NCI-H2107 treated with DMSO at 0.1 percent for 48 hours (cell line): ENCODE results near the gene PEMT.

Experiments used
- DNase-seq: peaks from one replicate; lab custom pipeline; 2025; ENCODE audit not compliant: unreplicated experiment; lab: John Stamatoyannopoulos, UW

The PEMT gene

DNA sequence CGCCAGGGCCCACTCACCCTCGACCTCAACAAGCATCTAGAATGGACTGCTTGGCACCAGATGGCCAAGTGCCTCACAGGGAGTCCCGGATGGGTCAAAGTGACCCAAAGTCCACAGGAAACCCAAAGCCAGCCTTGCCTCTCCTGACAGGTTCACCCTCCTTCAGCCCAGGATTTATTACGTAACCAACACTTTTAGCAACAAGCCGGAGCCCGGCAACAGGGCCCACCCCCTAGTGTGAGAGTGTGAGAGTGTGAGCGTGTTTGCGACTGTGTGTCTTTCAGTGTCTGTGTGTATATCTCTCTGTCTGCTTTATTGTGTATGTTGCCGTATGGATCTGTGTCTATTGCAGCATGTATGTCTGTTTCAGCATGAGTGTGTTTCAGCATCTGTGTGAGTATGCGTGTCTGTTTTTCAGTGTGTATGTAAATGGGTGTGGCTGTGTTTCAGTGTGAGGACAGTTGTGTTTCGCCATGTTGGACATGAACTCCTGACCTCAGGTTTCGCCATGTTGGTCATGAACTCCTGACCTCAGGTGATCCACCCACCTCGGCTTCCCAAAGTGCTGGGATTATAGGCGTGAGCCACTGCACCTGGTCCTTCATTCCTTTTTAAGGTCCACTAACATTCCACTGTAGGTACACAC is 13.7 kb upstream of the PEMT start:
- DNase-seq, result no peak

- no peak for DNase-seq
These were observed 12.4 kb upstream of the PEMT start for GRCh38 chr17:17603895-17604225.

- peak; percentile 48 for DNase-seq
These were observed 11.8 kb upstream of the PEMT start for GRCh38 chr17:17603178-17603894.

GRCh38 chr17:17599965-17600364 is 8.5 kb upstream of the PEMT start:
- DNase-seq, result no peak

DNA sequence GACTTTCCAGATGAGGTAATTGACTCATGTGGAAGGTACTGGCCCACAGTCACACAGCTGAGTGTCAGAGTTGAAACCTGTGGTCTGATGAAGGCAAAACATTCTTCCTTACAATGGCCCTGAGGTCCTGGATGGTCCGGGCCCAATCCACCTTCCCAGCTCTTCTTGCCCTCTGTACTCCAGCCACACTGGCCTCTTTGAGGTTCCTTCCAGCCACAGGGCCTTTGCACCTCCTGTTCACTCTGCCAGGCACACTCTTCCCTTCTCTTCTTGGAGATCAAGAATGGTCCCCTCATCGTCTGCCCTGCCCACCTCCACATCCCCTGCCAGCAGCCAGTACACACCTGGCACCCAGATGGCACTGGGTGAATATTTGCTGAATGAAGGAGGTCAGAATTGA is 6.5 kb upstream of the PEMT start:
- no peak for DNase-seq

GRCh38 chr17:17595755-17596154 is 4.2 kb upstream of the PEMT start:
- no peak for DNase-seq

DNA sequence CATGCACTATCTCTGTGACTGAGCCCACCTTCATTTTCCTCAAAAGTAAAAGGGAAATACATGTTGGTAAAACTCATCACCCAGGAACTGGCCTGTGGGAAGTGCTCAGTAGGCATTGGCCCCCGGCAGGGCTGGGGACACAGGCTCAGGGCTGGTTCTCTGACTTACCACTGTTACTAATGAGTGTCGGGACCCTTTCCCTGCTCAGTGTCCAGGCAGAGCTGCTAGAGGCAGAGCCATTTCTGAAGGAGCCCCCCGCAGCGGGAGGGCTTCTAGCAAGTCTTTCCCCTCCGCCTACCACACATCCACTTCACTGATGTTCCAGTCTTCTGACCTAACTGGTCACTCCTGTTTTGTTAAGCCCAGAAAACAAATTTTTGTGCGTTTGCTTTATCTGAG is 1.7 kb upstream of the PEMT start:
- no peak for DNase-seq

GRCh38 chr17:17590883-17591354 is 589 bp downstream of the PEMT start:
- DNase-seq, result no peak

DNA sequence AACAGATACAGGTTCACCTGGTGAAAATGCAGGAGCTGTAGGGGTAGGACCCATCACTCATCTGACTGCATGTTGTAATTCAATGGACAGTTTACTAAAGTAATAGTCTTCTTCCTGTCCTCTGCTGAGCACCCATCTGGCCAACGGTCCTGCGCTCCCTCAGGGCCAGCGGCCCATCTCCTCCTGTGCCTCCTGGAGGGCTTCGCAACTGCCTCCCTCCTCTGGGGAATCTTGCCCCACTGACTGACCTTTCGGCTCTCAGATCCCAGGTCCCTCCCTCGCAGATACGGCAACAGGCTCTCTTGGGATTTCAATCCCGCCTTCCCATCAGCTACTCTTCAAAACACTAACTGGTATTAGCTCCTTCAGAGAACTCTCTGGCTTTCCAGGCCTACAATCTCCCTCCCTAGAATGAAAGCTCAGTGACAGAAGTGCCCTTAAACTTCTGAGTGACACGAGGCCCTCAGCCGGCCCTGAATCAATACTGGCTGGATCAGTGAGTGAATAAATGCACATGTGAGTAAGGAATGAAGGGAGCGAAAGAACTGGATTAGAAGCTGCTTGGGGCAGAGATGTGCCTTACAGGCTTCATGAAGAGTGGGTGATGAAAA is 1.3 kb downstream of the PEMT start:
- DNase-seq, result no peak

DNA sequence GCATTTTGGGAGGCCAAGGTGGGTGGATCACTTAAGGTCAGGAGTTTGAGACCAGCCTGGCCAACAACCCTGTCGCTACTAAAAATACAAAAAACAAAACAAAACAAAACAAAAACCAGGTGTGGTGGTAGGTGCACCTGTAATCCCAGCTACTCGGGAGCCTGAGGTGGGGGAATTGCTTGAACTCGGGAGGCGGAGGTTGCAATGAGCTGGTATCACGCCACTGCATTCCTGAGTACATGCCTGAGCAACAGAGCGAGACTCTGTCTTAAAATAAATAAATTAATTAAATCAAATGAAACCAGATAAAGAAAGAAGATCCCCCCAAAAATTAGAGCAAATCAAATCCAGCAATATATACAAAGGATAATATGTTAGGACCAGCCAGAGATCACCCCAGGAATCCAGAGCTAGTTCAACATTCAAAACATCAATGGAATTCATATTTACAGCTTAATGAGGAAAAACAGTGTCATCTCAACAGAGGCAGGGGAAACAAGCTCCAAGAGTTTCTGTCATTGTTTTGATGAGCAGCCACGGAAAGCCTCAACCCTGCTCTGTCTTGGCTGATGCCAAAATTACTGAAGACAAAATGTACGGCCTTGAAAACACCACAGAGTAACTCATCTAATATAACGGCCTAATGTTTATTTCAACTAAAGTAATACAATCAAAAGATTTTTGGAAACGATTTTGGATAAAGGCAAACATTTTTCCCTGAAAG is 3.7 kb downstream of the PEMT start:
- DNase-seq, result no peak

DNA sequence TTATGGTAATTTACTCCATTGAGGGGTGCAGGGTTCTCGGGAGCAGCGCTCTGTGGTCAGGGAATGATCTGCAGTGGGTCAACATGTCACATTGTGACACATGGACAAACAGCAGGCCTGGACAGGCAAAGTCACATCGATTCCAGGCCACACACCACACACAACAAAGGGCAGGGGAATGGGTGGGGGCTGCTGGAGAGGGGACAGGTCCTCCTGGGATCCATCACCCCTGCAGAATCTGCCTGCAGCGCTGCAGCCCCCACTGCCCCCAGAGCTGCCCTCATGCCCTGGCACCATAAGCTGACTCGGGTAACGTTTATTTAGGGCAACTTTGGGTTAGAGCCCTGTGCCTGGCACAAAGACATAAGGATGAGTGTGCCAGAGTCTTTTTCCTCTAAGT is 9.1 kb downstream of the PEMT start:
- no peak for DNase-seq

GRCh38 chr17:17581509-17581908 is 10.0 kb downstream of the PEMT start:
- no peak for DNase-seq

- DNase-seq, result no peak
These were observed 10.6 kb downstream of the PEMT start for GRCh38 chr17:17580662-17581470.

DNA sequence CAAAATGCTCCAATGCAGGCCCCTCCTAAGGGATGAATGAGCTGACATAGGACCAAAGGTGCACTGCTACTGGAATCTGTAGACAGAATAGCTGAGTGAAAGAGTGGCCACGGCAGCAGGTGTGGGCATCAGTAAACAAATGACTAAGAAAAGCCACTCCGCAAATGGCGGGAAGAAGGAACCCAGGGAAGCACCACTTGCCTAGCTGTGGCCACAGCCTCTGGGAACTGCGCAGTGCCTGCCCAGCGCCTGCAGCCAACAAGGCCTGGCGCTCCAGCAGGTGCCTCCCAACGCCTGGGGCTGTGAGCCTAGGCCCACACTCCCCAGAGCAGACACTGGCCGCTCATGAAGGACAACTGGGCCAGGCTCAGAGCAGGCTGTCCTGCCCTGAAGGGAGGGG is 11.8 kb downstream of the PEMT start:
- no peak for DNase-seq

GRCh38 chr17:17577373-17577772 is 14.1 kb downstream of the PEMT start:
- no peak for DNase-seq

DNA sequence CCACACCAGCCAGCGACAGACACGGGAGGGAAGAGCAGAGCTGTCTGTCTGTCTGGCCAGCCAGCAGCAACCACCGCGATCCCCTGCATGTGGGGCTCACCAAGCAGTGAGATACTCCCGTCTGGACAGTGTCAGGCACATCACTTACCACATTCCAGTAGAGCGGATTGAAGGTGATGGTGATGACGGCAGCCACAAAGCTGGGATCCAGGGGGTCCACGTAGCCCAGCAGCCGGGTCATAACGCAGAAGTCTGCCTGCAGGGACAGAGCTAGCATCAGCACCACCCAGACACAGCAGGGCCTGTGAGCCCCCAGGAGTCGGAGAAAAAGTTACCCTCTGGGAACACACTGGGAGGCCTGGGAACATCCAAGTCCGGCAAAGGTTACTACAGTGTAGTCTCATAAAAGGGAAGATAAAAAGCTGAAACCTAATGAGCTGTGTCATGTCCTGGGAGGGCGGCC is 14.7 kb downstream of the PEMT start:
- no peak for DNase-seq

- no peak for DNase-seq
These were observed 15.9 kb downstream of the PEMT start for GRCh38 chr17:17575360-17576251.

DNA sequence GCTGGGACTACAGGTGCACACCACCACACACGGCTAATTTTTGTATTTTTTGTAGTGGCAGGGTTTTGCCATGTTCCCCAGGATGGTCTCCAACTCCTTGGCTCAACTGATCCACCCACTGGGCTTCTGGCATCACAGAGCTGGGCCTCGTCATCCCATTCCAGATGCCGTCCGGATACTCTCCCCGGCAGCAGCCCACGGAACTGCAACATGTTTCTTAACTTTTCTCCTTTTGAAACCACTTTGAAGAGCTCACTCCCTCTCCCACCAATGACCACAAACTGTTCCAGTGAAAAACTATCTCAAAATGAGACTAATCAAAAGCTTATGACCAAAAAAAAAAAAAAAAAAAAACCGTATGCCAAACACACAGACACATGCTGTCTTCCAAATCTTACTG is 17.6 kb downstream of the PEMT start:
- DNase-seq, result no peak

DNA sequence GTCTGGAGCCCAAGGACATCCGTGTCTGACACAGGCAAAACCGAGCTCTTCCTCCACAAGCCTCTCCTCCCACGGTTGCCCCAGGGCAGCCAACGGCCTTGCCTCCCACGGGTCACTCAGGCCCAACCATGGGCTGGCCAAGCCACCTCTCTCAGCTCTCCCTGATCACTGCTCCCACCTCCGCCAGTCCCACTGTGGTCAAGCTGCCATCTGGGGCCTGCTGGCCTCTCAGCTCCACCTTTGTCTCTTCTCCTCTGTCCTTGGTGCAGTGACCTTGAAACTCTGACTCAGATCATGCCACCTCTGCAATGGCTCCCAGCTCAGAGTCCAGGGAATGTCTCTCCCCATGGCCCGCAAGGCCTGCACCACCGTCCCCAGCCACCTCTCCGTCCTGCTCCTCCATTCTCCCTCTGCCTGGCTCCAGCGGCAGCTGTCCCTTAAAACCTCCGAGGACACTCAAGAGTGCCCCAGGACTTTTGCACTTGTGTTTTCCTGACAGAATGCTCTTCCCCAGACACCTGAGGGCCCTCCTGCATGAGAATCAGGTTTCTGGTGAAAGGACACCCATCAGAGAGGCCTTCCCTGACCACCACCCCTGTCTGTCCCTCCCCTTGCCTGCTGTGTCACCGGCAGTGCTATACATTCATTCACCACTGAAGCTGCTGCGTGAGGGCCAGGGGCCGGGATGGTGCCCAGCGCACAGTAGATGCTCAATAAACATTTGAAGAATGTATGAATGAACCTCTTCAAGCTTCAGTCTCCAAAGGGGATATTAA is 19.3 kb downstream of the PEMT start:
- DNase-seq, result no peak
